Hepatocyte (in vitro differentiated cells): ENCODE data around the gene PPM1H. TPM values are rescaled to one million over a fixed set of nuclear protein-coding genes. Genes with fewer than 3 reads are reported as not detected.

Experiments used
- DNase-seq: peaks from one replicate; pipeline ENCODE4 v3.0.0-alpha.2; 2016; ENCODE audit warnings: low spot score
- H2AFZ ChIP-seq: fragments of 200-600 bp; sonication (generic); 2 replicates; pipeline ENCODE4 v1.6.0; 2016; ENCODE audit warnings: antibody characterized with exemption, mild to moderate bottlenecking
- H3K27ac ChIP-seq: fragments of 200-600 bp; sonication (generic); 2 replicates; pipeline ENCODE4 v1.5.1; 2016; ENCODE audit warnings: mild to moderate bottlenecking
- H3K27me3 ChIP-seq: fragments of 200-600 bp; sonication (generic); 2 replicates; pipeline ENCODE4 v1.6.1; 2016
- H3K36me3 ChIP-seq: fragments of 200-600 bp; sonication (generic); replicated peaks from 2 replicates; pipeline ENCODE4 v1.5.1; 2016; ENCODE audit warnings: low read depth; ENCODE audit not compliant: insufficient read depth
- H3K4me1 ChIP-seq: fragments of 200-600 bp; sonication (generic); 2 replicates; pipeline ENCODE4 v1.5.1; 2016; ENCODE audit warnings: mild to moderate bottlenecking, moderate library complexity; ENCODE audit not compliant: insufficient read depth
- H3K4me2 ChIP-seq: fragments of 200-600 bp; sonication (generic); 2 replicates; pipeline ENCODE4 v1.6.0; 2016
- H3K4me3 ChIP-seq: fragments of 200-600 bp; sonication (generic); 2 replicates; pipeline ENCODE4 v1.5.1; 2016; ENCODE audit warnings: mild to moderate bottlenecking
- H3K79me2 ChIP-seq: fragments of 200-600 bp; sonication (generic); 2 replicates; pipeline ENCODE4 v1.6.0; 2017; ENCODE audit warnings: mild to moderate bottlenecking
- H3K9me2 ChIP-seq: fragments of 200-600 bp; sonication (generic); replicated peaks from 2 replicates; pipeline ENCODE4 v1.6.0; 2017; ENCODE audit warnings: mild to moderate bottlenecking; ENCODE audit not compliant: insufficient read depth
- H3K9me3 ChIP-seq: fragments of 200-600 bp; sonication (generic); 2 replicates; pipeline ENCODE4 v1.5.1; 2016; ENCODE audit warnings: low read depth, mild to moderate bottlenecking
- H4K20me1 ChIP-seq: fragments of 200-600 bp; sonication (generic); 2 replicates; pipeline ENCODE4 v1.6.0; 2016; ENCODE audit warnings: mild to moderate bottlenecking; ENCODE audit not compliant: insufficient read depth, poor library complexity, severe bottlenecking
- EZH2 ChIP-seq: fragments of 200-600 bp; sonication (generic); IDR thresholded peaks from 2 replicates; pipeline ENCODE4 v1.6.1; 2016; ENCODE audit warnings: antibody characterized with exemption, mild to moderate bottlenecking, borderline replicate concordance
- EZH2phosphoT487 ChIP-seq: fragments of 200-600 bp; sonication (generic); IDR thresholded peaks from one replicate; pipeline ENCODE4 v1.6.1; 2018; ENCODE audit warnings: antibody characterized with exemption, mild to moderate bottlenecking, low read depth, moderate library complexity; ENCODE audit not compliant: unreplicated experiment, severe bottlenecking
- WGBS: methylation state at CpG from one replicate; pipeline ENCODE4 v1.1.6; 2016; ENCODE audit warnings: low lambda C conversion rate; ENCODE audit errors: missing lambda C conversion rate; 5-methylcytosine and 5-hydroxymethylcytosine counted together
- polyA plus RNA-seq: library from polyadenylated mRNA; unstranded; fragments of >200 nt; fragmentation: Nextera tagmentation; extraction: Ambion mirVana; gene quantifications from 2 replicates; pipeline ENCODE4 v1.2.1, GENCODE V29; 2016
- total RNA-seq: library from RNA; depleted of rRNA; stranded (reverse); fragments of >200 nt; gene quantifications from 2 replicates; pipeline ENCODE4 v1.2.3, GENCODE V29; 2014
- TF ChIP-seq, protein P1 (sequence below): fragments of 200-600 bp; sonication (generic); IDR thresholded peaks from 2 replicates; pipeline ENCODE4 v1.5.1; 2016; ENCODE audit warnings: antibody characterized with exemption, mild to moderate bottlenecking; ENCODE audit not compliant: poor library complexity

PPM1H gene
- total and polyA plus RNA-seq, 2 experiments from 2014 or later, result 9.2 to 21.8 TPM

DNA sequence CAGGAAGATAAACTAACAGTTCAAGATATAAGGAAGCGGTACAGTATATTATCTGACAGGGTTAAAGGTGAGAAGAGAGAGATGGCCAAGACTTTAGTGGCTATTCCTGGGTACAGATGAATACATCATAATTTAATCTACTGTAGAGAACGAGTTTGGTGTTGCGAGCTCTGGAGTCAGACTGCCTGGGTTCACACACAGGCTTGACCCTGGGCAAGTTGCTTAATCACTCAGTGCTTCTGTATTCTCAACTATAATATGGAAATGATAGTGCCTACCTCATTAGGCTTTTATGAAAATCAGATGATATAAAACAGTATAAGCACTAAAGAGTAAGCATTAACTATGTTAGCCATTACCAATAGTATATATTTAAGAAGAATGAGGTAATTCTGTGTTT, 3.5 kb downstream of the PPM1H start:
- Histone ChIP-seq H3K4me1 (peaks cover 3% of the 10 kb centered on the region), H3K36me3 (no peaks in the 10 kb centered on the region), H3K4me2 (peak overlapping the region; percentile 45), H3K27me3 (no peaks in the 10 kb centered on the region), H4K20me1 (no peaks in the 10 kb centered on the region), H3K9me2 (no peaks in the 10 kb centered on the region), H3K4me3 (no peak overlapping the region), H3K9me3 (no peaks in the 10 kb centered on the region), H3K27ac (peak overlapping the region; percentile 37), H3K79me2 (peaks cover 66% of the 10 kb centered on the region), H2AFZ (peak overlapping the region; percentile 17)
- 65% methylated on average over 3 of the region's 3 CpGs for WGBS
- TF ChIP-seq EZH2phosphoT487, result no peak
- TF ChIP-seq, protein P1, sequence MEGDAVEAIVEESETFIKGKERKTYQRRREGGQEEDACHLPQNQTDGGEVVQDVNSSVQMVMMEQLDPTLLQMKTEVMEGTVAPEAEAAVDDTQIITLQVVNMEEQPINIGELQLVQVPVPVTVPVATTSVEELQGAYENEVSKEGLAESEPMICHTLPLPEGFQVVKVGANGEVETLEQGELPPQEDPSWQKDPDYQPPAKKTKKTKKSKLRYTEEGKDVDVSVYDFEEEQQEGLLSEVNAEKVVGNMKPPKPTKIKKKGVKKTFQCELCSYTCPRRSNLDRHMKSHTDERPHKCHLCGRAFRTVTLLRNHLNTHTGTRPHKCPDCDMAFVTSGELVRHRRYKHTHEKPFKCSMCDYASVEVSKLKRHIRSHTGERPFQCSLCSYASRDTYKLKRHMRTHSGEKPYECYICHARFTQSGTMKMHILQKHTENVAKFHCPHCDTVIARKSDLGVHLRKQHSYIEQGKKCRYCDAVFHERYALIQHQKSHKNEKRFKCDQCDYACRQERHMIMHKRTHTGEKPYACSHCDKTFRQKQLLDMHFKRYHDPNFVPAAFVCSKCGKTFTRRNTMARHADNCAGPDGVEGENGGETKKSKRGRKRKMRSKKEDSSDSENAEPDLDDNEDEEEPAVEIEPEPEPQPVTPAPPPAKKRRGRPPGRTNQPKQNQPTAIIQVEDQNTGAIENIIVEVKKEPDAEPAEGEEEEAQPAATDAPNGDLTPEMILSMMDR, result no peak
- TF ChIP-seq EZH2, result no peak
- no peak for DNase-seq

DNA sequence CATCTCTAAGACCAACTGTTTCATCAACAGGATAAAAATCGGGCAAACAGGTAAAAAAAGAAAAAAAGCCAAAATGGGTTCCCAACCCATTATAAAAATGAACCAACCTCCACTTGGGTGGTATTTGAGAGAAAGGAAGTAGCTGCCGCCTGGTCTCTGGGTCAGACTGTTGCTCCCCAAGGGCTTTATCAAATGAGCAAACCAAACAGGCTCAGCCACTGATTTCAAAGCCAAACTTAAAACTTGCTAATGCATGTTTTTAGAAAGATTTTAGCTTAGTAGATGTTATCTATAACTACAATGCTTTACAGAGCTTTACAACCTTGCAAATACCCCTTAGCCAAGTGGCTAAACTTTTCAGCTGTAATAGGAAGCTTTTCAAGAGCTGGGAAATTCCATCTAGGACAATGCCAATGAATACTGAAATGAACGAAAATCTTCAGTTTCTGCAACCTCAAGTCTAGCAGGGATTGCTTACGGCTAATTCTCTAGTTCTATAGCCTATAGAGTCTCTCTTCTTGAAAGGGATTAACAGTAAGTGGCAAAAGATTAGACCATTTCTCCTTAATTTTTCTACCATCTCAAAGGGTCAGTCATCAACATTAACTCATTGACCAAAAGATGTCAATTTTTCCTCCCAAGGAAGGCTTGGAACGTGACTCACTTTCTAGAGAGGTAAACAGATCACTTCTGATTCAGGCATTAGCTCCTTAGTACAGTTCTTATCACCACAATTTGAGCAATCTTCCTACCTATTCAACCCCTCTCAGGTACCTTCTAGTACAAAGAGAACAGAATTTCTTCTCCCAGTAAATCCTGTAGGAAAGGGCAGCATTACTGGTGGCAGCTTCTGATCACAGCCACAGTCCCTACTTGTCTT, 4.2 kb downstream of the PPM1H start:
- peak overlapping the region; percentile 45 for H3K4me2 ChIP-seq
- no peaks in the 10 kb centered on the region for H4K20me1 ChIP-seq
- H3K4me3 ChIP-seq, result no peak overlapping the region
- TF ChIP-seq EZH2 (no peak), EZH2phosphoT487 (no peak)
- TF ChIP-seq, protein P1, result no peak
- no peaks in the 10 kb centered on the region for H3K27me3 ChIP-seq
- H3K79me2 ChIP-seq, result peaks cover 72% of the 10 kb centered on the region
- H3K9me2 ChIP-seq, result no peaks in the 10 kb centered on the region
- H3K4me1 ChIP-seq, result peaks cover 3% of the 10 kb centered on the region
- peak overlapping the region; percentile 17 for H2AFZ ChIP-seq
- WGBS, result 21% methylated on average over 5 of the region's 5 CpGs
- no peaks in the 10 kb centered on the region for H3K9me3 ChIP-seq
- H3K36me3 ChIP-seq, result no peaks in the 10 kb centered on the region
- no peak for DNase-seq
- peak overlapping the region; percentile 37 for H3K27ac ChIP-seq

DNA sequence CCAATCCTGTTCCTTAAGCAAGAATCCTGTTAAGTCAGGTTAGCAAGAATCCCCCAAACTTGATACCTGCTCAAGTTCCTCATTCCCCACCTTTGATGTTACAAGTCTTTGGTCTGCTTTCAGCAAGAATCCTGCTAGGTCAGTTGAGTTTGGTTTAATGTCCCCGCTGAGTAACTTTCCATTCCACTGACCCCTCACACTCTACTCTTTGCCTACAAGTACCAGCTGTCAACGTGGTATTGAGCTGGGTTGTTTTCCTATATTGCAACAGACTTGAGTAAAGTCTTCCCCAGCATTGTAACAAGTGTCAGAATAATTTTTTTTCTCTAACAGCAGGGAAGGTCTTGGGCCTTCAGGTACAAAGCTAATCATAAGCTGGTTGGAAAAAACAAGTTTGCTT, 6.3 kb downstream of the PPM1H start:
- Histone ChIP-seq H3K27me3 (no peaks in the 10 kb centered on the region), H3K36me3 (no peaks in the 10 kb centered on the region), H3K4me1 (peaks cover 3% of the 10 kb centered on the region), H3K79me2 (peaks cover 89% of the 10 kb centered on the region), H3K4me3 (no peak overlapping the region), H3K4me2 (no peak overlapping the region), H3K9me2 (no peaks in the 10 kb centered on the region), H3K9me3 (no peaks in the 10 kb centered on the region), H2AFZ (no peak overlapping the region), H3K27ac (no peak overlapping the region), H4K20me1 (no peaks in the 10 kb centered on the region)
- WGBS, result 68% methylated on average over 2 of the region's 2 CpGs
- no peak for DNase-seq
- TF ChIP-seq, protein P1, result no peak
- TF ChIP-seq EZH2, result no peak
- TF ChIP-seq EZH2phosphoT487, result no peak
